GM13976 (cell line): ENCODE data around the gene GIMAP1.

Source experiments
- DNase-seq: peaks from one replicate; pipeline ENCODE4 v3.0.0; 2012; ENCODE audit warnings: low spot score
- CTCF ChIP-seq: IDR thresholded peaks from 2 replicates; pipeline ENCODE4 v1.5.1; 2012; ENCODE audit warnings: borderline replicate concordance, mild to moderate bottlenecking; ENCODE audit not compliant: insufficient read depth; ENCODE audit errors: extremely low read depth, missing control alignments, control extremely low read depth
- in situ Hi-C: fragments of 300-500 bp; cut with MboI; formaldehyde crosslinking; loops from one replicate; pipeline ENCODE4 v1.12.0; 2022; ENCODE audit warnings: low sequenced_read_pairs, mixed read lengths, inconsistent platforms; ENCODE audit not compliant: unreplicated experiment

The GIMAP1 gene

GRCh38 chr7:150715738-150716137, 675 bp upstream of the GIMAP1 start:
- DNase-seq = no peak
- no peak for TF ChIP-seq CTCF
- in situ Hi-C loops = no loop called here

GRCh38 chr7:150716939-150717338, 526 bp downstream of the GIMAP1 start:
- TF ChIP-seq CTCF = no peak
- in situ Hi-C loops = no loop called here
- no peak for DNase-seq

GRCh38 chr7:150717814-150718420, 1.5 kb downstream of the GIMAP1 start:
- no peak for TF ChIP-seq CTCF
- in situ Hi-C loops = no loop called here
- DNase-seq = no peak

GRCh38 chr7:150719436-150719835, 3.0 kb downstream of the GIMAP1 start:
- no peak for TF ChIP-seq CTCF
- DNase-seq = no peak
- in situ Hi-C loops = no loop called here

GRCh38 chr7:150719960-150720891, 3.8 kb downstream of the GIMAP1 start:
- DNase-seq = peak; percentile 12
- no peak for TF ChIP-seq CTCF
- in situ Hi-C loops = no loop called here

GRCh38 chr7:150721970-150722373, 5.6 kb downstream of the GIMAP1 start:
- no peak for TF ChIP-seq CTCF
- DNase-seq = peak; percentile 8
- in situ Hi-C loops = no loop called here
